ENCODE measurements around the gene ZFP1. TPM values are rescaled to one million over a fixed set of nuclear protein-coding genes. Genes with fewer than 3 reads are reported as not detected.
"Not testable (repeated sequence)": the region's sequence is repeated elsewhere in the genome, so short reads cannot be mapped to it uniquely, and the experiment has no call there.

Gene ZFP1
- total RNA-seq, 3 donors from 2014 or later = 7.0 to 16.0 (median 12.5) TPM

DNA sequence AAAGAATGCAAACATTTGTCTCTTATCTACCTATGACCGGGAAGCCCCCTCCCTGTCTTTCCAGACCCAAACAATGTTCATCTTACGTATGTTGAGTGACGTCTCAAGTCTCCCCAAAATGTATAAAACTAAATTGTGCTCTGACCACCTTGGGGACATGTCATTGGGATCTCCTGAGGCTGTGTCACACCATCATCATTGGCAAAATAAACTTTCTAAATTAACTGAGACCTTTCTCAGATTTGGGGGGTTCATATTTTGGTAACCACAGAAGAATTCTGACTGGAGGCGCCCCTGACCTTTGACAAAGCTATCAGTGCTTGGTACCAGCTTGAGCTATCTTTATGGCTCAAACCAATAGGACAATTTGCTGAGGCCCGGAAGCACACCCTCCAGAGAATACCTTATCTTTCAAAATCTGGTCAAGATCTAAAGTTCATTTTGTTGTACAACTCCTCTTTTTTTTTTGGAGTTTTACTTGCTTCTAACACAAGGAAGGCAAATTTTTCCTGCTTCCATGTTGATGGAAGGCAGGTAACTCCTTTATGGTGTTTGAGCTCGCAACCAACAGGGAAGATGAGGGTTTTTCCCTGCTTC lies 29.3 kb upstream of the ZFP1 start:
- Histone ChIP-seq H3K9me3 (peaks cover 6 to 8% of the 10 kb centered on the region in 2 donors), H3K36me3 (no peaks in the 10 kb centered on the region), H3K4me3 (no peak overlapping the region), H3K27me3 (no peaks in the 10 kb centered on the region), H3K4me1 (peaks cover 4 to 9% of the 10 kb centered on the region in 2 donors), H3K27ac (no peak overlapping the region)
- no peak for TF ChIP-seq POLR2AphosphoS5 (IDR thresholded peaks at IDR 0.05)
- no peak for TF ChIP-seq POLR2A (IDR thresholded peaks at IDR 0.05)
- TF ChIP-seq CTCF (IDR thresholded peaks at IDR 0.05) = no peak
- intact Hi-C loops (cut with DNase I; ENCODE audit: low total_unique reads) = no loop called here
- DNase-seq (ENCODE audit: low spot score in 2 of 2) = no peak

DNA sequence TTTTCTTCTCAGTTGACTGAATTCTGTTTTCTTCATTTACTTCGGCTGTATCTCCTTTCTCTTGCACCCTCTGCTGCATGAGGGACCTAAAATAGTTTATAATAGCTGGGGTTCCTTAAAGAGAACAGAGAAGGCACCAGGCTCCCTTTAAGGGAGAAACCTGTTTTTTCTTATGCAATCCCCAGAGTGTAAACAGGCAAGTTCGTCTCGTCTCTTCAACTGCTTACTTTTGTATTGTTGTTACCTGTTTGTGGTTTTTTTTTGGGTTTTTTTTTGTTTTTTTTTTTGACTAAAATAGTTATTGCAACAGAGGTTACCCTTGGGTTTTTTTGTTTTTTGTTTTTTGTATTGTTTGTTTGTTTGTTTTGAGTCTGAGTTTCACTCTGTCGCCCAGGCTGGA lies 28.1 kb upstream of the ZFP1 start:
- Histone ChIP-seq H3K4me3 (no peak overlapping the region), H3K27ac (no peak overlapping the region), H3K9me3 (peaks cover 6 to 8% of the 10 kb centered on the region in 2 donors), H3K4me1 (peaks cover 3 to 7% of the 10 kb centered on the region in 2 donors), H3K36me3 (no peaks in the 10 kb centered on the region), H3K27me3 (no peaks in the 10 kb centered on the region)
- DNase-seq (ENCODE audit: low spot score in 2 of 2) = no peak
- intact Hi-C loops (cut with DNase I; ENCODE audit: low total_unique reads) = no loop called here
- TF ChIP-seq POLR2A (IDR thresholded peaks at IDR 0.05) = no peak
- TF ChIP-seq CTCF (IDR thresholded peaks at IDR 0.05) = no peak

DNA sequence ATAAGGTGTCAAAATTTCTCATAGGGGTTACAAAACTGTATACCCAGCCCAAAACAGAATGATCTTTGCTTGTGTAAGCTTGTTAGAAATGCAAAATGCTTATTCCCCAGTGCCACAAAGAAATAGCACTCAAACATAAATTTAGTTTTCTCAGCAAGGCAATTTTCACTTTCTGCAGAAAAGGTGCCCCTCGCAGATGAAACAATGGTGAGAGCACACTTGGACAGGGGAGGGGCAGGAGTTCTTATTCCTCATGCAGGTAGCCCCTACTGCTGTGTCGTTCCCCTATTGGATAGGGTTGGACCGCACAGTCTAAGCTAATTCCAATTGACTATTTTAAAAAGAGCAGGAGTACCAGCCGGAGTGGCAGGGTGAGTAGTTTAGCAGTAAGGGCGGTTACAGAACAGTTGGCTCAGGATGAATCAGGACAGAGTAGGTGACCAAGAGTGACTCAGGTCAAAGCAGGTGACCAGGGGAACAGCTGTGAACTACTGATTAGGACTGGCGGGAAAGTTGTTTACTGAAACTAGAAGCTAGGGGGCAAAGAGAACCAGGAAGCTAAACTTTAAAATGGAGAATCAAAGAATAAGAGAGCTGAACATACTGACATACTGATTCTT lies 26.3 kb upstream of the ZFP1 start:
- intact Hi-C loops (cut with DNase I; ENCODE audit: low total_unique reads) = no loop called here
- no peak overlapping the region for H3K4me3 ChIP-seq
- no peak for TF ChIP-seq POLR2AphosphoS5 (IDR thresholded peaks at IDR 0.05)
- TF ChIP-seq CTCF (IDR thresholded peaks at IDR 0.05) = no peak
- no peak for TF ChIP-seq POLR2A (IDR thresholded peaks at IDR 0.05)
- DNase-seq (ENCODE audit: low spot score in 2 of 2) = no peak
- peaks cover 6 to 8% of the 10 kb centered on the region in 2 donors for H3K9me3 ChIP-seq
- no peak overlapping the region for H3K27ac ChIP-seq
- H3K27me3 ChIP-seq = no peaks in the 10 kb centered on the region
- H3K4me1 ChIP-seq = no peaks in the 10 kb centered on the region
- H3K36me3 ChIP-seq = no peaks in the 10 kb centered on the region

DNA sequence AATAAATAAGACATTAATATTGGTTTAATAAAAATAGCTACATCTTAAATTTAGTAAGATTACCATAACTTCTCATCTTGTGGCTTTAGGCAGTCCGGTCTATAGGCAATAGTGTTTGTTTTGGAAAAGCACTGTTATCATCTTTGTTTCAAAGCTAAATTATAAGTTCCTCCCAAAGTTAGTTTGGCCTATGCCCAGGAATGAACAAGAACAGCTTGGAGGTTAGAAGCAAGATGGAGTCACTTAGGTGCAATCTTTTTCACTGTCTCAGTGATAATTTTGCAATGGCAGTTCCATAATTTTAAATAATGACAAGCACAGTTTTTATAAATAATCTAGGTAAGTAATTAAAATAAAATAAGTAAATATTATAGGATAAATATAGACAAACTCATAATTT lies 25.7 kb upstream of the ZFP1 start:
- no peaks in the 10 kb centered on the region for H3K4me1 ChIP-seq
- H3K9me3 ChIP-seq = peaks cover 6 to 8% of the 10 kb centered on the region in 2 donors
- no peak overlapping the region for H3K4me3 ChIP-seq
- intact Hi-C loops (cut with DNase I; ENCODE audit: low total_unique reads) = no loop called here
- no peak for TF ChIP-seq POLR2A (IDR thresholded peaks at IDR 0.05)
- TF ChIP-seq CTCF (IDR thresholded peaks at IDR 0.05) = no peak
- TF ChIP-seq POLR2AphosphoS5 (IDR thresholded peaks at IDR 0.05) = no peak
- H3K27me3 ChIP-seq = no peaks in the 10 kb centered on the region
- no peak overlapping the region for H3K27ac ChIP-seq
- no peaks in the 10 kb centered on the region for H3K36me3 ChIP-seq
- no peak for DNase-seq (ENCODE audit: low spot score in 2 of 2)

DNA sequence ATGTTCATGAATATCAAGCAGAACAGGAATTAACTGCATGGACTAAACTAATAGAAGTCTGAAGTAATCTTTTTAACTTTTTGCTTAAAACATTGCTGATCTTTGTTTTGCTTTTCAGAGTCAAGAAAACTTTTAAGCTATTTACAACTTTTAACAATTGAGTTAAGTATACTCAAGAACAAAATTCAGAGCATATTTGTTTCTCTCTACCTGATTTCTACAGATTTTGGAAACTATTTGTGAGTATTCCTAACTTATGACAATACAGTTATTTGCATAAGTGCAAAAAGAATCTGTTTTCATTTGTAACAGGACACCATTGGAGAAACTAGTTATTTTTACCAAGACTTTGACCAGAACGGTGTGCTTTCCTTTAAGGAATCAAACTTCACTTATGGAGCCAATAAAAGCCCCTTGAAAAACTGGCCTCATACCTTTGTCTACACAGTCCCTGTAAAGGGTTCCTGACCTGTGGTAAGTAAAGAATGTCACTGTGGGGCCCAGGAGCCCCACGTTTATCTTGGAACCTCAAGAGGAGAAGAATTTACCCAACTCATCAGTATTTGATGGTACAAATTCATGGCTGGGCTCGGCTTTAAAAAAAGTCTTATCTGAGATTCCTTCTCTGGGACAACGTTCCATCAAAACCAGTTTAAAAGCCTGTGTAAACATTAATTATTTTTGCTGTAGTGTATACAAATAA lies 20.5 kb upstream of the ZFP1 start:
- no peaks in the 10 kb centered on the region for H3K4me1 ChIP-seq
- intact Hi-C loops (cut with DNase I; ENCODE audit: low total_unique reads) = no loop called here
- no peak for TF ChIP-seq POLR2AphosphoS5 (IDR thresholded peaks at IDR 0.05)
- TF ChIP-seq POLR2A (IDR thresholded peaks at IDR 0.05) = no peak
- TF ChIP-seq CTCF (IDR thresholded peaks at IDR 0.05) = no peak
- H3K27ac ChIP-seq = no peak overlapping the region
- H3K4me3 ChIP-seq = no peak overlapping the region
- no peak for DNase-seq (ENCODE audit: low spot score in 2 of 2)
- peaks cover 0 to 6% of the 10 kb centered on the region in 2 donors for H3K9me3 ChIP-seq
- H3K27me3 ChIP-seq = no peaks in the 10 kb centered on the region
- H3K36me3 ChIP-seq = no peaks in the 10 kb centered on the region

DNA sequence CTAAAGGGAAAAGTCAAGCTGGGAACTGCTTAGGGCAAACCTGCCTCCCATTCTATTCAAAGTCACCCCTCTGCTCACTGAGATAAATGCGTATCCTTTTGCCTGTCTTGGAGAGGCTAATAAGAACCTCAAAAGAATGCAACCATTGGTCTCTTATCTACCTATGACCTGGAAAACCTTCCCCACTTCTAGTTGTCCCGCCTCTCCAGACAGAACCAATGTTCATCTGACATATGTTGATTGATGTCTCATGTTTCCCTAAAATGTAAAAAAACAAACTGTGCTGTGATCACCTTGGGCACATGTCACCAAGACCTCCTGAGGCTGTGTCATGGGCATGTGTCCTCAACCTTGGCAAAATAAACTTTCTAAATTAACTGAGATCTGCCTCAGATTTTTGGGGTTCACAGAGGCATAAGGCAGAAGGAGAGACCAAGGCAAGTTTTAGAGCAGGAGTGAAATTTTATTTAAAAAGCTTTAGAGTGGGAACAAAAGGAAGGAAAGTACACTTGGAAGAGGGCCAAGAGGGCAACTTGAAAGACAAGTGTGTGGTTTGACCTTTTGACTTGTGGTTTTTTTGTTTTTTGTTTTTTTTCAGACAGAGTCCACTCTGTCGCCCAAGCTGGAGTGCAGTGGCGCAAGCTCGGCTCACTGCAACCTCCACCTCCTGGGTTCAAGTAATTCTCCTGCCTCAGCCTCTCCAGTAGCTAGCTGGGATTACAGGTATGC lies 18.7 kb upstream of the ZFP1 start:
- H3K4me3 ChIP-seq; H3K9me3 ChIP-seq; H3K4me1 ChIP-seq; intact Hi-C loops (cut with DNase I; ENCODE audit: low total_unique reads); H3K27me3 ChIP-seq; DNase-seq (ENCODE audit: low spot score in 2 of 2); H3K36me3 ChIP-seq; H3K27ac ChIP-seq: not testable (repeated sequence)

Data from breast epithelium (tissue), 4 donors.